ENCODE data around the gene SPTBN1. TPM values are rescaled to one million over a fixed set of nuclear protein-coding genes. Genes with fewer than 3 reads are reported as not detected.

Gene SPTBN1
- total RNA-seq, 1 donor from 2014 or later, result 813 TPM

DNA sequence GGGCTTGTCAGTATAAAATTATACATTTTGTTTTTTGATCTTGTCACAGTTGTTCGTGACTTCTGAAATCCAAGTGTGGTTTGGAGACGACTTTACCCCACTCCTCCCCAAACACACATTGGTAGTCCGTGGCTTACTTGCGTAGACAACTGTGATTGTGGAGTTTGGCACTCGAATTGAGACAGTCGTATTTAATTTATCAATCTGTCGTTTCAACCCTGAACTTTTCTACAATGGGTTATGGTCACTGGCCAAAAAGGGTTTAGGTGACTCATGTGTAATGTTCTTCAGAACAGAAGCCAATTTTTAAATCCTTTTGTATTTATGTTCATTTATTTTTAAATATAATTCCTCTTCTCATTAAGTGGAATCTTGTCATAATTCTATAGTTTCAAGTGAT is 129.9 kb downstream of the SPTBN1 start:
- Histone ChIP-seq H3K27ac (no peak overlapping the region), H3K4me1 (peaks cover 83% of the 10 kb centered on the region), H3K36me3 (peaks cover 5% of the 10 kb centered on the region), H3K27me3 (no peaks in the 10 kb centered on the region), H3K4me3 (no peak overlapping the region), H3K9me3 (no peaks in the 10 kb centered on the region)
- TF ChIP-seq, protein P1, sequence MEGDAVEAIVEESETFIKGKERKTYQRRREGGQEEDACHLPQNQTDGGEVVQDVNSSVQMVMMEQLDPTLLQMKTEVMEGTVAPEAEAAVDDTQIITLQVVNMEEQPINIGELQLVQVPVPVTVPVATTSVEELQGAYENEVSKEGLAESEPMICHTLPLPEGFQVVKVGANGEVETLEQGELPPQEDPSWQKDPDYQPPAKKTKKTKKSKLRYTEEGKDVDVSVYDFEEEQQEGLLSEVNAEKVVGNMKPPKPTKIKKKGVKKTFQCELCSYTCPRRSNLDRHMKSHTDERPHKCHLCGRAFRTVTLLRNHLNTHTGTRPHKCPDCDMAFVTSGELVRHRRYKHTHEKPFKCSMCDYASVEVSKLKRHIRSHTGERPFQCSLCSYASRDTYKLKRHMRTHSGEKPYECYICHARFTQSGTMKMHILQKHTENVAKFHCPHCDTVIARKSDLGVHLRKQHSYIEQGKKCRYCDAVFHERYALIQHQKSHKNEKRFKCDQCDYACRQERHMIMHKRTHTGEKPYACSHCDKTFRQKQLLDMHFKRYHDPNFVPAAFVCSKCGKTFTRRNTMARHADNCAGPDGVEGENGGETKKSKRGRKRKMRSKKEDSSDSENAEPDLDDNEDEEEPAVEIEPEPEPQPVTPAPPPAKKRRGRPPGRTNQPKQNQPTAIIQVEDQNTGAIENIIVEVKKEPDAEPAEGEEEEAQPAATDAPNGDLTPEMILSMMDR (IDR thresholded peaks at IDR 0.05), result no peak
- no peak for ATAC-seq
- DNase-seq, result no peak
- intact Hi-C loops (cut with DNase I), result no loop called here

DNA sequence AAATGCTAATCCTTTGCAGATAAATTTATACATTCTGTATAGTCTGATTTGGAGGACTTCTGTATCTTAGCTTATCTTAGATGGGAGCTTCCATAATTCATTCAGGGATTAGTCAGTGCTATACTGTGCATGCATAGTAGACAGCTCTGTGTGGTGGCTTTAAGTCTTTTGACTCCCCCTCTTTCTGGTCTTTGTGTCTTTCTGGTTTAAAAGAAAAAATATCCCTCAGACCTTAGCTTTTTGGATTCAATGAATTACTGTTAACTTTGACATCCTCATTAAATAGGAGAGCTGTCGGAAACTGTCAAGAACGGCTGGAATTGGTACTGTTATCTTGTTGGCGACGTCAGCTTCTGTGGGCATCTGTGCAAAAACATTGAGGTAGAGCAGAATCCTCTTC is 130.4 kb downstream of the SPTBN1 start:
- TF ChIP-seq, protein P1 (IDR thresholded peaks at IDR 0.05), result no peak
- intact Hi-C loops (cut with DNase I), result no loop called here
- no peaks in the 10 kb centered on the region for H3K27me3 ChIP-seq
- H3K36me3 ChIP-seq, result peaks cover 5% of the 10 kb centered on the region
- H3K4me3 ChIP-seq, result no peak overlapping the region
- no peaks in the 10 kb centered on the region for H3K9me3 ChIP-seq
- DNase-seq (no peak), ATAC-seq (no peak)
- peaks cover 81% of the 10 kb centered on the region for H3K4me1 ChIP-seq
- H3K27ac ChIP-seq, result no peak overlapping the region

DNA sequence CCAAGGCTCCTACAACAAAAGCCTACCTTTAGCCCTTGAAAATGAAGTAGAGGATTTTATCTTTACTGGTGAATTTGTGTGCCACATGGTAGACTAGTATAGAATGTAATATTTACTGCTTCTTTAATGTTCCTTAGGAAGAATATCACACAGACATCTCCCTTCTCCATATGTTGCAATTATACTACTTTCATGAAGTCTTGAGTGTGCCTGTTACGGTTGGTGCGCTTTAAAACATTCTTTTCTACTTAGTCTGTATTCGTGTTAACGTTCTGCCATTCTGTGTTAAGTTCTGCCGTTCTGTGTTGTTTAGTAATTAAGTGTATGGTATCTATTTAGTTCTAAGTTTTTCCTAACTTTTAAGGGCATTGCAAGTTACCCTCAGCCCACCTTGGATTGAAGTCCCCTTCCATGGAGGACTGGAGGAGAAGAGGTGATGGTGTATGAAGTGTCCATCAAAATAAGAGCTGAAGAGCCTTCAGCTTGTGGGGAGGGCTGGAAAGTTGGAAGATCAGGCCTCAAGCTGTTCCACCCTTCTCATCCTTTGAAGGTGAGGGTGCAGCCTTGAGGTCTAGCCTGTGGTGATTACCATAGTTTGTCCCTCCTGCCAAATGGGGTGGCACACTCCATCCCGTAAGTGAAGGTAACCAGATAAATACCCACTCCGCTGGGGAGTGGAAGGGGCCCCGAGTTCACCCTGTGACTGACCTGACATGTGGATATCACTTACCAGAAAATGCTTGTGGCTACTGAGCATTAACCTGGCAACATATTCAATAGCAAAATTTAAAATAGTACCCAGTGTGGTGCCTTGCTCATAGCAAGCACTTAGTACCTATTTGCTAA is 131.3 kb downstream of the SPTBN1 start:
- Histone ChIP-seq H3K36me3 (peaks cover 5% of the 10 kb centered on the region), H3K9me3 (no peaks in the 10 kb centered on the region), H3K27me3 (no peaks in the 10 kb centered on the region), H3K27ac (no peak overlapping the region), H3K4me3 (no peak overlapping the region), H3K4me1 (peaks cover 81% of the 10 kb centered on the region)
- intact Hi-C loops (cut with DNase I), result no loop called here
- TF ChIP-seq, protein P1 (IDR thresholded peaks at IDR 0.05), result no peak
- no peak for DNase-seq
- ATAC-seq, result no peak

DNA sequence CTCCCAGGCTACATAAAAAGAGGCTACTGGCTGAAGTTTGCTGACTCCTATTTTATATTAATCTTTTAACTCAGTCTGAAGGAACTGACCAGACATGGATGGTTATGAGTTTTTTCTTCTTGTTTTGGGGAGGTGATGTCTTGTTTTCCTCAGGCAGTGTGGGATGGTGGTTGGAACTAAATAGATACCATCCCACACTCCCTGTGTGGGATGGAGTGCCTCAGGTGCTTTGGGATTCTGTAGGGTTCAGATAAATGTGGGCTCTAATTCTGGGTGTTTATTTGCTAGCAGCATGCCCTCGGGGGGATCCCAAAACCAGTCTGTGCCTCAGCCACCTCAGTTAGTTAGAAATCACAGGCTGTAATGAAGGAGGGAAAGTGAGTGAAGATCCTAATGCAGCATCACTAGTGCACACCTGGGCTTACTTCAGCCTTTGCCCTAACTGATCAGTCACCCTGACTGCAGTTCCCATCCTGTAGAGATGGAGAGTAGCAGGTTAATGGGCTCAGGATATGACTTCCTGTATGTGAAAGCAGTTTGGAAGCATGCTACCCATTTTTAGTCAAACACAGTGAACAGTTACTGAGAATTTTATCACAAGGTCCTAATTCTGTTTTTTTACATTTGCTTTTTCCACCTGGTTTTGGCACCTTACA is 132.2 kb downstream of the SPTBN1 start:
- TF ChIP-seq, protein P1 (IDR thresholded peaks at IDR 0.05), result no peak
- no peaks in the 10 kb centered on the region for H3K27me3 ChIP-seq
- H3K27ac ChIP-seq, result no peak overlapping the region
- H3K9me3 ChIP-seq, result no peaks in the 10 kb centered on the region
- H3K36me3 ChIP-seq, result peaks cover 5% of the 10 kb centered on the region
- ATAC-seq (no peak), DNase-seq (no peak)
- no peak overlapping the region for H3K4me3 ChIP-seq
- H3K4me1 ChIP-seq, result peaks cover 77% of the 10 kb centered on the region
- intact Hi-C loops (cut with DNase I), result no loop called here

DNA sequence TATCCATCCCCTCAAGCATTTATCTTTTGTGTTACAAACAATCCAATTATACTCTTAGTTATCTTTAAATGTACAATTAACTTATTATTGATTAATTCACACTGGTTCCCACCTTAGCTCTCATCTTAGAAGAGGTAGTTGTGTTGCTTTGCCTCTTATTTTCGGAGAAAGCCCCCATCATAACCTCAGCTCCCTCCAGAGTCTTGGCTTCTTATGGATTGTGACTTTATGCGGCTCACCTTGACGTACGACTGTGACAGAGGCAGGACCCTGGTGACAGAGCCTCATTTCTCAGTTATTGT is 132.9 kb downstream of the SPTBN1 start:
- Histone ChIP-seq H3K36me3 (peaks cover 5% of the 10 kb centered on the region), H3K9me3 (no peaks in the 10 kb centered on the region), H3K27me3 (no peaks in the 10 kb centered on the region), H3K27ac (peak overlapping the region; percentile 62), H3K4me3 (no peak overlapping the region), H3K4me1 (peaks cover 77% of the 10 kb centered on the region)
- intact Hi-C loops (cut with DNase I), result no loop called here
- TF ChIP-seq, protein P1 (IDR thresholded peaks at IDR 0.05), result no peak
- no peak for DNase-seq
- no peak for ATAC-seq

All from upper lobe of right lung (tissue), 1 donor.